Smooth muscle cell (in vitro differentiated cells): ENCODE data around the gene SPRED2. TPM values are rescaled to one million over a fixed set of nuclear protein-coding genes. Genes with fewer than 3 reads are reported as not detected.

Source experiments
- DNase-seq: peaks from one replicate; lab custom pipeline; 2025; ENCODE audit not compliant: unreplicated experiment; lab: John Stamatoyannopoulos, UW
- H2AFZ ChIP-seq: fragments of 200-600 bp; sonication (generic); 2 replicates; pipeline ENCODE4 v1.6.0; 2016; ENCODE audit warnings: antibody characterized with exemption, low read depth, mild to moderate bottlenecking
- H3F3A ChIP-seq: fragments of 200-600 bp; sonication (generic); 2 replicates; pipeline ENCODE4 v1.6.0; 2017; ENCODE audit warnings: antibody characterized with exemption, low read depth
- H3K27ac ChIP-seq: fragments of 200-600 bp; sonication (generic); 2 replicates; pipeline ENCODE4 v1.5.1; 2016; ENCODE audit warnings: low read depth, mild to moderate bottlenecking
- H3K27me3 ChIP-seq: fragments of 200-600 bp; sonication (generic); 2 replicates; pipeline ENCODE4 v1.6.1; 2016; ENCODE audit warnings: low read depth, mild to moderate bottlenecking
- H3K36me3 ChIP-seq: fragments of 200-600 bp; sonication (generic); 2 replicates; pipeline ENCODE4 v1.5.1; 2016; ENCODE audit warnings: low read depth
- H3K4me1 ChIP-seq: fragments of 200-600 bp; sonication (generic); 2 replicates; pipeline ENCODE4 v1.5.1; 2016; ENCODE audit warnings: low read depth
- H3K4me2 ChIP-seq: fragments of 200-600 bp; sonication (generic); 2 replicates; pipeline ENCODE4 v1.6.0; 2016; ENCODE audit warnings: mild to moderate bottlenecking
- H3K4me3 ChIP-seq: fragments of 200-600 bp; sonication (generic); 2 replicates; pipeline ENCODE4 v1.5.1; 2016; ENCODE audit warnings: mild to moderate bottlenecking
- H3K79me2 ChIP-seq: fragments of 200-600 bp; sonication (generic); 2 replicates; pipeline ENCODE4 v1.6.0; 2016; ENCODE audit warnings: low read depth, mild to moderate bottlenecking
- H3K9ac ChIP-seq: fragments of 200-600 bp; sonication (generic); 2 replicates; pipeline ENCODE4 v1.6.0; 2016; ENCODE audit warnings: low read depth
- H3K9me3 ChIP-seq: fragments of 200-600 bp; sonication (generic); replicated peaks from 2 replicates; pipeline ENCODE4 v1.5.1; 2016; ENCODE audit warnings: low read depth
- H4K20me1 ChIP-seq: fragments of 200-600 bp; sonication (generic); 2 replicates; pipeline ENCODE4 v1.6.0; 2016; ENCODE audit warnings: low read depth
- WGBS: methylation state at CpG from one replicate; pipeline ENCODE4 v1.1.7; 2016; ENCODE audit warnings: low lambda C conversion rate; 5-methylcytosine and 5-hydroxymethylcytosine counted together
- polyA plus RNA-seq: library from polyadenylated mRNA; unstranded; fragments of >200 nt; fragmentation: Nextera tagmentation; extraction: Ambion mirVana; gene quantifications from 2 replicates; pipeline ENCODE4 v1.2.1, GENCODE V29; 2016
- total RNA-seq: library from RNA; depleted of rRNA; stranded (reverse); fragments of >200 nt; gene quantifications from 2 replicates; pipeline ENCODE4 v1.2.3, GENCODE V29; 2014
- TF ChIP-seq, protein P1 (sequence below): fragments of 200-600 bp; sonication (generic); IDR thresholded peaks from 2 replicates; pipeline ENCODE4 v1.5.1; 2017; ENCODE audit warnings: borderline replicate concordance, mild to moderate bottlenecking, antibody characterized with exemption; ENCODE audit not compliant: insufficient read depth, poor library complexity, severe bottlenecking

The SPRED2 gene
- total and polyA plus RNA-seq, 2 experiments from 2014 or later = 18.3 to 23.7 TPM

DNA sequence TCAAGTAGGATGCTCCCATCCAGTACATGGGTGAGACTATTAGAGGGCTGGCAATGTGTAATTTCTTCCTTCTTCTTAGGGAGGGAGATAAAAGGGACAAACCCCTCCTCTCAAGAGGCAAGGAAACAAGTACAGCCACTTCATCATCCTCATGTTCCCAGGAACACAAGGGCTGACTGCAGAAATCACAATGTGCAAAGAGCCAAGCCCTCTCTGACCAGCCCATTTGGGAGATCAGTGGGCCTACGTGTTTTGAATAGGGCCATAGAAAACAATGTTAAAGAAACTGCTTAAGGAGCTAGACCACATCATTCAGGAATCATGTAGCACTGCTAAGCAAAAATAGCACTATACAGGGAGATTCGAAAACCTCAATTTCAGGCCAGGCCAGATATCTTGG lies 107.3 kb downstream of the SPRED2 start:
- no peak overlapping the region for H3K27ac ChIP-seq
- H4K20me1 ChIP-seq = no peaks in the 10 kb centered on the region
- H3K27me3 ChIP-seq = no peaks in the 10 kb centered on the region
- 96% methylated on average over 2 of the region's 2 CpGs for WGBS
- no peaks in the 10 kb centered on the region for H3K36me3 ChIP-seq
- H3F3A ChIP-seq = no peaks in the 10 kb centered on the region
- no peak for DNase-seq
- H2AFZ ChIP-seq = no peak overlapping the region
- no peak overlapping the region for H3K4me2 ChIP-seq
- peaks cover 5% of the 10 kb centered on the region for H3K79me2 ChIP-seq
- no peak overlapping the region for H3K4me3 ChIP-seq
- H3K9me3 ChIP-seq = no peaks in the 10 kb centered on the region
- H3K9ac ChIP-seq = no peak overlapping the region
- TF ChIP-seq, protein P1, sequence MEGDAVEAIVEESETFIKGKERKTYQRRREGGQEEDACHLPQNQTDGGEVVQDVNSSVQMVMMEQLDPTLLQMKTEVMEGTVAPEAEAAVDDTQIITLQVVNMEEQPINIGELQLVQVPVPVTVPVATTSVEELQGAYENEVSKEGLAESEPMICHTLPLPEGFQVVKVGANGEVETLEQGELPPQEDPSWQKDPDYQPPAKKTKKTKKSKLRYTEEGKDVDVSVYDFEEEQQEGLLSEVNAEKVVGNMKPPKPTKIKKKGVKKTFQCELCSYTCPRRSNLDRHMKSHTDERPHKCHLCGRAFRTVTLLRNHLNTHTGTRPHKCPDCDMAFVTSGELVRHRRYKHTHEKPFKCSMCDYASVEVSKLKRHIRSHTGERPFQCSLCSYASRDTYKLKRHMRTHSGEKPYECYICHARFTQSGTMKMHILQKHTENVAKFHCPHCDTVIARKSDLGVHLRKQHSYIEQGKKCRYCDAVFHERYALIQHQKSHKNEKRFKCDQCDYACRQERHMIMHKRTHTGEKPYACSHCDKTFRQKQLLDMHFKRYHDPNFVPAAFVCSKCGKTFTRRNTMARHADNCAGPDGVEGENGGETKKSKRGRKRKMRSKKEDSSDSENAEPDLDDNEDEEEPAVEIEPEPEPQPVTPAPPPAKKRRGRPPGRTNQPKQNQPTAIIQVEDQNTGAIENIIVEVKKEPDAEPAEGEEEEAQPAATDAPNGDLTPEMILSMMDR = no peak
- H3K4me1 ChIP-seq = peaks cover 10% of the 10 kb centered on the region

DNA sequence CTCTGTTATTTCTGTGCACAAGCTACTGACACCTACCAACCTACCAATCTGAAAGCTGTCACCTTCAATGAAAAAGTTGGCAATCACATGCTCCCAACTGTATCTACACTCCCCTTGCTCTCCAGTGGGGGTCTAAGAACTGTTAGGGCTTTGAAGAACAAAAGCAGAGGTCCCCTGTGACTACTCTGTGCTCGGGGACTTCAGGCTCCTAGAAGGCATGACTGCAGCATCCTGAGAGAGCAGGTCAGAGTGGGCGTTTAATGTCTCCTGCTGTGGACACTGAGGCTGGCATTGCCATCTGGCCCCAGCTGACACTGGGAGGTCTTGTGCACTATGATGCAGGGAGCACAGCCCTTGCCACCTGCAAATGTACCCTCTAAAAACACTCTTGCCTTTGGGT lies 111.5 kb downstream of the SPRED2 start:
- peak overlapping the region; percentile 65 for H3K4me2 ChIP-seq
- H3K27ac ChIP-seq = peak overlapping the region; percentile 95
- H3K9me3 ChIP-seq = no peaks in the 10 kb centered on the region
- peaks cover 2% of the 10 kb centered on the region for H4K20me1 ChIP-seq
- no peaks in the 10 kb centered on the region for H3K79me2 ChIP-seq
- peaks cover 9% of the 10 kb centered on the region for H3F3A ChIP-seq
- no peaks in the 10 kb centered on the region for H3K27me3 ChIP-seq
- no peak overlapping the region for H3K4me3 ChIP-seq
- DNase-seq = no peak
- TF ChIP-seq, protein P1 = no peak
- peak overlapping the region; percentile 87 for H3K9ac ChIP-seq
- H3K4me1 ChIP-seq = peaks cover 8% of the 10 kb centered on the region
- no peaks in the 10 kb centered on the region for H3K36me3 ChIP-seq
- WGBS = 98% methylated on average over 2 of the region's 2 CpGs
- H2AFZ ChIP-seq = no peak overlapping the region

DNA sequence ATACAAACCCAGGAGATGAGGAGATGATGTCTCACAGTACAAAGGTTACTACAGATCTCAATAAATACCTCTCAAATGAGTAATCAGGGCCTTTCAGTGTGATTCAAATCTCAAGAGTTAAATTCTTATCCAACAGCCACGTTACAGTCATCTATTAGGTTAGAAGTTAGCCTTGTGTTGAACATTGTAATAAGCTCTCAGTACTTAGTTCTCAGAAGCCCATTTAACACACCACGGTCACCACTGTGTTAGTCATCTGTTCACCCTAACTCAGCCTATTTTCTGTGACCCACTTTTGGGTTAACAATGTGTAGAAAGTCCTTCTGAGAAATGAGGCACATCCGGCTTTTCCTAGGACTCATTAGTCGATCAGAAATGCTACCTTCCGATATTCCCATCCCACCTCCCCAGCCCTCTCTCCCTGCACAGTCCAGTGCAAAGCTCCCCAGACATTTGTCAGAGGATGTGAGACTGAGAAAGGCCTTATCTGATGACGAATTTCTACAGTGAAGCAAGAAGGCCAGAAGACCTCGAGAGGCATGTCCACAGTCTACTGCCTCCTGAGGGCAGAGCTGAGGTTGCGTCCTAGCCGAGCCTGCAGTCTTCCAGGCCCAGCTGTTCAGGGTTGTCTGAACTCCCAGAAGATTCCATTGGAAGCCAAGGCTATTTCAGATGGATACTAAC lies 112.2 kb downstream of the SPRED2 start:
- Histone ChIP-seq H3K79me2 (no peaks in the 10 kb centered on the region), H3K9me3 (no peaks in the 10 kb centered on the region), H3K4me1 (peaks cover 8% of the 10 kb centered on the region), H3F3A (peaks cover 12% of the 10 kb centered on the region), H2AFZ (no peak overlapping the region), H3K9ac (peak overlapping the region; percentile 87), H4K20me1 (peaks cover 2% of the 10 kb centered on the region), H3K27ac (peak overlapping the region; percentile 95), H3K4me2 (peak overlapping the region; percentile 65), H3K4me3 (no peak overlapping the region), H3K27me3 (no peaks in the 10 kb centered on the region), H3K36me3 (no peaks in the 10 kb centered on the region)
- 36% methylated on average over 9 of the region's 9 CpGs for WGBS
- no peak for DNase-seq
- TF ChIP-seq, protein P1 = peak; percentile 41

DNA sequence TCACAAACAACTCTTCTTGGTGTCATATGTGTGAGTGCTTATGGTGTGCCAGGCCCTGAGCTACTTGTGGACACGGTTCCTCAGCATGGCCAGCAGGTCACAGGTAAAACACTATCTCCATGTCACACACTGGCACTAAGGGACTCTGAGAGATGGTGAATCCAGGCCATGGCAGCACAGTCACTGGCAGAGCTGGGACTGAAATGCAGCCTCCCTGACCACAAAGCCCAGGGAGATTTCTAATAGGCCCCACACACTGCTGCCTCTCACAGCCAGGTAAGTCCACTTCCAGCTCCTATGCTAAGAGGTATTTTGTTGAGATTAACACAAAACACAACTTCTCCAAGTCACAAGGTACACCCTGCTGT lies 112.7 kb downstream of the SPRED2 start:
- Histone ChIP-seq H2AFZ (no peak overlapping the region), H3K79me2 (no peaks in the 10 kb centered on the region), H4K20me1 (peaks cover 2% of the 10 kb centered on the region), H3K9ac (peak overlapping the region; percentile 87), H3F3A (peaks cover 12% of the 10 kb centered on the region), H3K4me3 (no peak overlapping the region), H3K36me3 (no peaks in the 10 kb centered on the region), H3K9me3 (no peaks in the 10 kb centered on the region), H3K27ac (peak overlapping the region; percentile 95), H3K4me2 (peak overlapping the region; percentile 7), H3K4me1 (peaks cover 8% of the 10 kb centered on the region), H3K27me3 (no peaks in the 10 kb centered on the region)
- TF ChIP-seq, protein P1 = no peak
- no peak for DNase-seq
- WGBS = 81% methylated on average over 1 of the region's 1 CpG
